NB4 (cell line): ENCODE data around the gene PNLIPRP2.

Experiments
- CTCF ChIP-seq: IDR thresholded peaks from one replicate; pipeline ENCODE4 v1.5.1; 2012; ENCODE audit warnings: low read depth, low read length
- POLR2A ChIP-seq: IDR thresholded peaks from 2 replicates; pipeline ENCODE4 v1.6.1; 2011; ENCODE audit warnings: mild to moderate bottlenecking; ENCODE audit not compliant: insufficient read length; ENCODE audit errors: extremely low read depth

- TF ChIP-seq CTCF (no peak), POLR2A (no peak)
Measured at GRCh38 chr10:116687633-116688032, 66.9 kb downstream of the PNLIPRP2 start.
